Activated T-cell treated with anti-CD3 and anti-CD28 coated beads, Interleukin-2, amount 50 U/mL, for 1 hour (primary cell): ENCODE measurements around the gene AVPR1A.

Experiments
- DNase-seq: peaks from one replicate; pipeline ENCODE4 v3.0.0-alpha.2; 2020

Gene AVPR1A

DNA sequence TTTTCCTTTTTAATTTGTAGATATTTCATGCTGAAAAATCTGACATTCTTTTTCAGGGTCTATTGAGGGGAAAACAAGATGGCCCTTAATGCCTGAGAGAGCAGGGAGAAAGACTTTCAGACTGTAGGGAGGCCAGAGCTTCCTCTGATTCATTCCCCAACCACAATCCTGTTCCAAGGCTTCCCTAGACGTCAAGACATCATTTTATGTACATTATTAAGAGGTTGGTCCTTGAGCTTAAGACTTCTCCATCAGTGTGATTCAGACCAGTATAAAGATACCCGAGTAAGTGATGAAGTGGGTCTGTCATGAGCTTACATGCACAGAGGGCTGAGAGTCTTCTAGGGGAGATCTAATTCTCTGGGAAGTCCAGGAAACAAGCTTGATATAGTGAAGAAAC, 57.3 kb downstream of the AVPR1A start:
- no peak for DNase-seq

DNA sequence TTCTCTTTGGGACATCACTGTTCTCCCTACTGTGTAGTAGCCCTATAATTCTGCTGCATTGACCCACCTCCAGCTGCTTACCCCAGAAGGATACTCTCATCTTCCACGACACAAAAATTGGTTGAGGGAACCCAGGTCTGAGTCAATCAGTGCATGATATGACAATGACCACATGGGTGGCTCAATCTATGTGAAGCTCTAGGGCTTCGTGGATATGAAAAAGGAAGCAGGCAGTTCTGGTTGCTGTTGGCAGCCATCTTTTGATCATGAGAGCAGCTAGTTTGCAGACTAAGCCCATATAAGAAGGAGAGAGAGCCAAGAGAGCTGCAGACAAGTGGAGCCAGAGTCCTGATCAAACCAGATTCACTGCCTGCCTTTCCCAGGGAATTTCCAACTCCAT, 57.9 kb downstream of the AVPR1A start:
- DNase-seq: no peak
